ENCODE measurements around the gene CHI3L2.

- TF ChIP-seq, protein P1, sequence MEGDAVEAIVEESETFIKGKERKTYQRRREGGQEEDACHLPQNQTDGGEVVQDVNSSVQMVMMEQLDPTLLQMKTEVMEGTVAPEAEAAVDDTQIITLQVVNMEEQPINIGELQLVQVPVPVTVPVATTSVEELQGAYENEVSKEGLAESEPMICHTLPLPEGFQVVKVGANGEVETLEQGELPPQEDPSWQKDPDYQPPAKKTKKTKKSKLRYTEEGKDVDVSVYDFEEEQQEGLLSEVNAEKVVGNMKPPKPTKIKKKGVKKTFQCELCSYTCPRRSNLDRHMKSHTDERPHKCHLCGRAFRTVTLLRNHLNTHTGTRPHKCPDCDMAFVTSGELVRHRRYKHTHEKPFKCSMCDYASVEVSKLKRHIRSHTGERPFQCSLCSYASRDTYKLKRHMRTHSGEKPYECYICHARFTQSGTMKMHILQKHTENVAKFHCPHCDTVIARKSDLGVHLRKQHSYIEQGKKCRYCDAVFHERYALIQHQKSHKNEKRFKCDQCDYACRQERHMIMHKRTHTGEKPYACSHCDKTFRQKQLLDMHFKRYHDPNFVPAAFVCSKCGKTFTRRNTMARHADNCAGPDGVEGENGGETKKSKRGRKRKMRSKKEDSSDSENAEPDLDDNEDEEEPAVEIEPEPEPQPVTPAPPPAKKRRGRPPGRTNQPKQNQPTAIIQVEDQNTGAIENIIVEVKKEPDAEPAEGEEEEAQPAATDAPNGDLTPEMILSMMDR (IDR thresholded peaks at IDR 0.05) = no peak
- no peak for TF ChIP-seq POLR2A (IDR thresholded peaks at IDR 0.05)
- no peak for TF ChIP-seq POLR2AphosphoS5 (IDR thresholded peaks at IDR 0.05; ENCODE audit: insufficient read depth in 1 of 2, low read depth in 1 of 2)
These were observed 6.3 kb upstream of the CHI3L2 start for GRCh38 chr1:111221276-111221632.
